H9 (cell line): ENCODE data around the gene ZFPM1. TPM values are rescaled to one million over a fixed set of nuclear protein-coding genes. Genes with fewer than 3 reads are reported as not detected.

Experiments used
- DNase-seq: peaks from one replicate; pipeline ENCODE4 v3.0.0-alpha.2; 2017
- H2AFZ ChIP-seq: one replicate; pipeline ENCODE4 v1.6.1; 2013; ENCODE audit warnings: mild to moderate bottlenecking, low read length, control low read depth, moderate library complexity
- H2AK5ac ChIP-seq: 2 replicates; pipeline ENCODE4 v1.6.1; 2013; ENCODE audit warnings: low read length, control low read depth, mixed read lengths; ENCODE audit not compliant: insufficient read length
- H2BK120ac ChIP-seq: one replicate; pipeline ENCODE4 v1.6.1; 2013; ENCODE audit warnings: low read depth, mild to moderate bottlenecking, low read length, control low read depth, inconsistent platforms; ENCODE audit not compliant: poor library complexity, severe bottlenecking
- H2BK12ac ChIP-seq: 2 replicates; pipeline ENCODE4 v1.6.1; 2013; ENCODE audit warnings: low read length, control low read depth, mixed read lengths, low read depth; ENCODE audit not compliant: insufficient read length
- H2BK15ac ChIP-seq: 2 replicates; pipeline ENCODE4 v1.6.1; 2013; ENCODE audit warnings: low read depth, low read length, control low read depth
- H2BK20ac ChIP-seq: one replicate; pipeline ENCODE4 v1.6.1; 2013; ENCODE audit warnings: low read depth, mild to moderate bottlenecking, low read length, control low read depth, inconsistent platforms; ENCODE audit not compliant: poor library complexity, severe bottlenecking
- H2BK5ac ChIP-seq: 2 replicates; pipeline ENCODE4 v1.6.1; 2013; ENCODE audit warnings: low read length, control low read depth, mixed read lengths; ENCODE audit not compliant: insufficient read length
- H3K14ac ChIP-seq: 2 replicates; pipeline ENCODE4 v1.6.1; 2013; ENCODE audit warnings: low read length, control low read depth; ENCODE audit not compliant: insufficient read depth
- H3K18ac ChIP-seq: 2 replicates; pipeline ENCODE4 v1.6.1; 2013; ENCODE audit warnings: low read depth, mild to moderate bottlenecking, mixed read lengths, low read length, control low read depth; ENCODE audit not compliant: insufficient read length
- H3K23ac ChIP-seq: 2 replicates; pipeline ENCODE4 v1.6.1; 2013; ENCODE audit warnings: low read length, control low read depth, mixed read lengths, low read depth; ENCODE audit not compliant: insufficient read length
- H3K23me2 ChIP-seq: 2 replicates; pipeline ENCODE4 v1.6.1; 2013; ENCODE audit warnings: low read depth, mild to moderate bottlenecking, mixed read lengths, low read length, control low read depth; ENCODE audit not compliant: insufficient read length, poor library complexity, severe bottlenecking
- H3K27ac ChIP-seq: 2 replicates; pipeline ENCODE4 v1.5.1; 2013; ENCODE audit warnings: low read length, control low read depth, mixed read lengths, low read depth; ENCODE audit not compliant: insufficient read length
- H3K27me3 ChIP-seq: 2 replicates; pipeline ENCODE4 v1.6.1; 2013; ENCODE audit warnings: low read length, control low read depth, inconsistent platforms; ENCODE audit not compliant: insufficient read depth
- H3K4ac ChIP-seq: 2 replicates; pipeline ENCODE4 v1.6.1; 2013; ENCODE audit warnings: low read depth, mild to moderate bottlenecking, control low read depth, inconsistent platforms, low read length, moderate library complexity
- H3K4me1 ChIP-seq: 2 replicates; pipeline ENCODE4 v1.6.1; 2013; ENCODE audit warnings: low read length, control low read depth, inconsistent platforms; ENCODE audit not compliant: insufficient read depth
- H3K4me2 ChIP-seq: 2 replicates; pipeline ENCODE4 v1.6.1; 2013; ENCODE audit warnings: low read length, control low read depth, mixed read lengths; ENCODE audit not compliant: insufficient read length, insufficient read depth
- H3K56ac ChIP-seq: 2 replicates; pipeline ENCODE4 v1.6.1; 2013; ENCODE audit warnings: low read depth, mild to moderate bottlenecking, mixed read lengths, low read length, control low read depth; ENCODE audit not compliant: insufficient read length
- H3K79me1 ChIP-seq: 2 replicates; pipeline ENCODE4 v1.6.1; 2013; ENCODE audit warnings: low read depth, mild to moderate bottlenecking, moderate library complexity, low read length, control low read depth, inconsistent platforms; ENCODE audit not compliant: insufficient read depth, poor library complexity, severe bottlenecking
- H3K79me2 ChIP-seq: 2 replicates; pipeline ENCODE4 v1.6.1; 2013; ENCODE audit warnings: low read length, control low read depth, inconsistent platforms; ENCODE audit not compliant: insufficient read depth
- H3K9ac ChIP-seq: 2 replicates; pipeline ENCODE4 v1.6.1; 2013; ENCODE audit warnings: low read length, control low read depth, mixed read lengths; ENCODE audit not compliant: insufficient read length; ENCODE audit errors: extremely low read depth
- H3K9me3 ChIP-seq: one replicate; pipeline ENCODE4 v1.6.1; 2013; ENCODE audit warnings: low read depth, low read length, inconsistent platforms; ENCODE audit not compliant: control insufficient read depth
- H3T11ph ChIP-seq: one replicate; pipeline ENCODE4 v1.6.1; 2013; ENCODE audit warnings: mild to moderate bottlenecking, low read length, control low read depth, inconsistent platforms
- H4K20me1 ChIP-seq: one replicate; pipeline ENCODE4 v1.6.1; 2013; ENCODE audit not compliant: control insufficient read depth, insufficient read length, insufficient read depth
- H4K5ac ChIP-seq: 2 replicates; pipeline ENCODE4 v1.6.1; 2013; ENCODE audit warnings: low read depth, mild to moderate bottlenecking, mixed read lengths, low read length, control low read depth; ENCODE audit not compliant: insufficient read length
- H4K8ac ChIP-seq: replicated peaks from 2 replicates; pipeline ENCODE4 v1.6.1; 2013; ENCODE audit warnings: low read length, control low read depth, mixed read lengths, low read depth; ENCODE audit not compliant: insufficient read length
- H4K91ac ChIP-seq: 2 replicates; pipeline ENCODE4 v1.6.1; 2013; ENCODE audit warnings: low read depth, mild to moderate bottlenecking, moderate library complexity, mixed read lengths, low read length, control low read depth; ENCODE audit not compliant: insufficient read length
- H3K27ac Mint-ChIP-seq, 3 experiments: 2 replicates in 2 of 3; 3 replicates in 1 of 3; pipeline ENCODE4 v1.8.0; 2020 to 2021; ENCODE audit warnings: mixed read lengths in 3 of 3, mild to moderate bottlenecking in 1 of 3, moderate library complexity in 1 of 3
- H3K27me3 Mint-ChIP-seq: 2 replicates; pipeline ENCODE4 v1.8.0; 2021; ENCODE audit warnings: low read depth, mild to moderate bottlenecking, moderate library complexity, mixed read lengths
- H3K36me3 Mint-ChIP-seq, 3 experiments: 2 replicates in 2 of 3; 3 replicates in 1 of 3; pipeline ENCODE4 v1.8.0; 2020 to 2021; ENCODE audit warnings: low read depth in 3 of 3, mixed read lengths in 3 of 3; ENCODE audit not compliant: insufficient read depth in 1 of 3
- H3K4me1 Mint-ChIP-seq, 2 experiments: 2 replicates each; pipeline ENCODE4 v1.8.0; 2020; ENCODE audit warnings: mixed read lengths in 2 of 2
- H3K4me3 Mint-ChIP-seq, 2 experiments: 2 replicates in 1 of 2; 3 replicates in 1 of 2; pipeline ENCODE4 v1.8.0; 2020 to 2021; ENCODE audit warnings: mild to moderate bottlenecking in 2 of 2, mixed read lengths in 2 of 2, moderate library complexity in 1 of 2
- H3K9me3 Mint-ChIP-seq, 2 experiments: 2 replicates in 1 of 2; 3 replicates in 1 of 2; pipeline ENCODE4 v1.8.0; 2020; ENCODE audit warnings: mild to moderate bottlenecking in 2 of 2, mixed read lengths in 2 of 2, moderate library complexity in 1 of 2
- CTCF ChIP-seq: fragments of 200-600 bp; sonication (generic); conservative IDR thresholded peaks from 3 replicates; pipeline ENCODE4 v1.8.0; 2021; ENCODE audit warnings: antibody characterized with exemption, mild to moderate bottlenecking
- WGBS: extraction: QIAGEN DNeasy Blood & Tissue Kit; methylation state at CpG from one replicate; pipeline ENCODE4 v1.1.7; 2013; ENCODE audit warnings: missing lambda C conversion rate, low lambda C conversion rate, mixed read lengths; ENCODE audit not compliant: insufficient read length; ENCODE audit errors: extremely low coverage; 5-methylcytosine and 5-hydroxymethylcytosine counted together
- total RNA-seq: library from RNA; stranded (reverse); gene quantifications from 2 replicates; pipeline ENCODE4 v1.2.1, GENCODE V29; 2021

ZFPM1 gene
- total RNA-seq, 1 experiment from 2014 or later, result 3.6 TPM

DNA sequence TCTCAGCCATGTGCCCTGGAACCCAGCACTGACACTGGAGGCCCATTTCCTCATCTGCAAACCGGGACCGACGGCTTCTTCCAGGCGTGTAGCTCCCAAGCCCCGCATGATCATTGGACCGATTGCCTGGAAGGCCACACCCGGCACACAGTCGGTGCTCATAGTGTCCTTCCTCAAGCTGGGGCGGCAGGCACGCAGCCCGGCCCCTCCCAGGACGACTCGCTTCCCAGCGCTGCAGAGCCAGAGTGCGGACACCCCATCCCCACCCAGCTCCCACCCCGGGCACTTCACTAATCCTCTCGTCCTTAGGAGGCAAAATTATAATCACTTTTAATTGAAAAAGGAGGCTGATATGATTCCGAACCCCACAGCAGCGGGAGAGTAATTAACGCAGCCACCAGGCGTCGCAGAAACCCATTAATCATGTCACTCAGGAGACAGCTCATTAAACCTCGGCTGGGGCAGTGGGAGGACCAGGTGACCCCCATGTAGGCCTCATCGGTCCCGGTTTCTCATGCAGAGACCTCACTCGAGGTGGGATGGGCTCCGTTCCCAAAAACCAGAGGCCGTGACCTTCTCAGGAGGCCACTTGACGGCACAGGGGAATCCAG is 37.3 kb upstream of the ZFPM1 start:
- no peaks in the 10 kb centered on the region for H3K9me3 Mint-ChIP-seq
- Histone ChIP-seq H3K27ac (no peak overlapping the region), H2BK120ac (no peak overlapping the region), H3K18ac (no peak overlapping the region), H3K4me2 (no peak overlapping the region), H2AK5ac (no peak overlapping the region), H2BK20ac (no peak overlapping the region), H3K4me1 (no peaks in the 10 kb centered on the region), H3K4ac (no peak overlapping the region), H4K91ac (no peak overlapping the region), H3K23me2 (no peaks in the 10 kb centered on the region), H4K8ac (no peak overlapping the region), H4K5ac (no peak overlapping the region), H3K9ac (no peak overlapping the region), H3K79me2 (no peaks in the 10 kb centered on the region), H2BK15ac (no peak overlapping the region), H3K23ac (no peak overlapping the region), H2BK5ac (no peak overlapping the region), H3K9me3 (no peaks in the 10 kb centered on the region), H3K27me3 (no peaks in the 10 kb centered on the region), H2BK12ac (no peak overlapping the region), H3T11ph (no peak overlapping the region), H3K56ac (no peak overlapping the region), H3K79me1 (no peaks in the 10 kb centered on the region), H3K14ac (no peak overlapping the region; the same call in 1 of the 2 replicates), H2AFZ (no peak overlapping the region), H4K20me1 (no peaks in the 10 kb centered on the region)
- DNase-seq, result no peak
- no CpG with 5 or more reads among the region's 29 CpGs for WGBS
- TF ChIP-seq CTCF, result no peak
- H3K4me3 Mint-ChIP-seq, result no peak overlapping the region
- no peaks in the 10 kb centered on the region for H3K4me1 Mint-ChIP-seq
- no peaks in the 10 kb centered on the region for H3K36me3 Mint-ChIP-seq
- H3K27ac Mint-ChIP-seq, result peak overlapping the region in 2 of 3 experiments; percentile 23 to 84; a peak in 1 of 7 replicates
- H3K27me3 Mint-ChIP-seq, result no peaks in the 10 kb centered on the region; the same call in 1 of the 2 replicates
